Fibroblast of lung (primary cell): ENCODE measurements around the gene CTNNA2.

ENCODE experiments used
- CTCF ChIP-seq, 2 donors: IDR thresholded peaks in 1 of 2; conservative IDR thresholded peaks in 1 of 2; 1 replicate in 1 of 2; 2 replicates in 1 of 2; pipeline ENCODE4 v1.5.1; 2011 to 2012; ENCODE audit warnings: low read length in 2 of 2, control low read depth in 1 of 2, inconsistent platforms in 1 of 2, low read depth in 1 of 2, mild to moderate bottlenecking in 1 of 2
- EZH2 ChIP-seq: IDR thresholded peaks from 2 replicates; pipeline ENCODE4 v1.5.1; 2012; ENCODE audit warnings: low read length, control low read depth, mild to moderate bottlenecking; ENCODE audit errors: missing control alignments

GRCh38 chr2:79529636-79530035, 16.8 kb downstream of the CTNNA2 start:
- TF ChIP-seq CTCF (conservative IDR thresholded peaks at IDR 0.05 in 1 of 2, IDR thresholded peaks at IDR 0.05 in 1 of 2; ENCODE audit: low read depth in 1 of 2, low read length in 2 of 2) = no peak
- no peak for TF ChIP-seq EZH2
